C4-2B (cell line): ENCODE measurements around the gene PTPRD.

ENCODE experiments used
- H3K27ac ChIP-seq: fragments of 450-650 bp; 2 replicates; pipeline ENCODE4 v1.5.1; 2017
- ZFX ChIP-seq: fragments of 450-650 bp; IDR thresholded peaks from 2 replicates; pipeline ENCODE4 v1.6.1; 2017
- TF ChIP-seq, protein P1 (sequence below): fragments of 450-650 bp; conservative IDR thresholded peaks from 2 replicates; pipeline ENCODE4 v1.5.1; 2017; ENCODE audit warnings: mild to moderate bottlenecking

Gene PTPRD

DNA sequence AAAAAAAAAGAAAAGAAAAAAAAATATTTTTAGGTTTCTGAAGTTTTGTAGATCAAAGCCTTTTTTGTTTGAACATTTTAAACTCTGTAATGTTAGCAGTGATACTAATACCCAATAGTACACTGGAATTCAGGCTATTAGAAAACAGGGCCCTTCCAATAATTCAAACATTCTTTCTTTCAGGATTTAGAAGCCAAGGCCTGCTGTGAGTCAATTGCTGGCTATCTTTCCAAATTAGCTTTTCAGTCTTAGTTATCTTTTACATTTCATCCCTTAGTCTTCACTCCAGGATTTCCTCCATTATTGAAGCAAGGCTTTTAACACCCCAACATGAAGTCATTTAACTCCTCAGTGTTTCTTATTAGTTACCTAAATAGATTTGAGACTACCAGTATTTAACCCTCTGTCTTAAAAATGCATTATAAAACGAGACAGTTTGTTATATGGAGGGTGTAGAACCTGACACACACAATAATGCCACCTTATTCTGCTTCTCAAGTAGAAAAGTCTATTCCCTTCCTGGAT, 1861.3 kb downstream of the PTPRD start:
- TF ChIP-seq, protein P1, sequence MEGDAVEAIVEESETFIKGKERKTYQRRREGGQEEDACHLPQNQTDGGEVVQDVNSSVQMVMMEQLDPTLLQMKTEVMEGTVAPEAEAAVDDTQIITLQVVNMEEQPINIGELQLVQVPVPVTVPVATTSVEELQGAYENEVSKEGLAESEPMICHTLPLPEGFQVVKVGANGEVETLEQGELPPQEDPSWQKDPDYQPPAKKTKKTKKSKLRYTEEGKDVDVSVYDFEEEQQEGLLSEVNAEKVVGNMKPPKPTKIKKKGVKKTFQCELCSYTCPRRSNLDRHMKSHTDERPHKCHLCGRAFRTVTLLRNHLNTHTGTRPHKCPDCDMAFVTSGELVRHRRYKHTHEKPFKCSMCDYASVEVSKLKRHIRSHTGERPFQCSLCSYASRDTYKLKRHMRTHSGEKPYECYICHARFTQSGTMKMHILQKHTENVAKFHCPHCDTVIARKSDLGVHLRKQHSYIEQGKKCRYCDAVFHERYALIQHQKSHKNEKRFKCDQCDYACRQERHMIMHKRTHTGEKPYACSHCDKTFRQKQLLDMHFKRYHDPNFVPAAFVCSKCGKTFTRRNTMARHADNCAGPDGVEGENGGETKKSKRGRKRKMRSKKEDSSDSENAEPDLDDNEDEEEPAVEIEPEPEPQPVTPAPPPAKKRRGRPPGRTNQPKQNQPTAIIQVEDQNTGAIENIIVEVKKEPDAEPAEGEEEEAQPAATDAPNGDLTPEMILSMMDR = no peak
- TF ChIP-seq ZFX = no peak
- H3K27ac ChIP-seq = no peak overlapping the region

DNA sequence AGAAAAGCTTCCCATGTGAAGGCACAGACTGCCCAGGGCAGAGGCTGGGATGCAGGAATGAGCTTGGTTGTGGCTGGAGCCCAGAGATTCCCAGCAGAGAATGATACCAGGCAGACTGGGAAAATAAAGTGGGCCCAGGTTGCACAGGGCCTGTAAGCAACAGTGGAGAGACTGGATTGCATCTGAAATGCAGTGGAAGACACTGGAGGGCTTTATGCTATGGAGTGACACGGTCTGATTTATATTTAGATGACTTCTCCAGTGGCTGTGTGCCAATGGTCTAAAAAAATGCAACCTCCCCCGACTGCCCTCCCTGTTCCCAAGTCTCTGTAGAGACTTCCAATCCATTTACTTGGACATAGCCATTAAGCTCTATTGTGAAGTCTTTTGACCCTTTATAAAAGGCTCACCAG, 1862.2 kb downstream of the PTPRD start:
- no peak overlapping the region for H3K27ac ChIP-seq
- TF ChIP-seq, protein P1 = no peak

DNA sequence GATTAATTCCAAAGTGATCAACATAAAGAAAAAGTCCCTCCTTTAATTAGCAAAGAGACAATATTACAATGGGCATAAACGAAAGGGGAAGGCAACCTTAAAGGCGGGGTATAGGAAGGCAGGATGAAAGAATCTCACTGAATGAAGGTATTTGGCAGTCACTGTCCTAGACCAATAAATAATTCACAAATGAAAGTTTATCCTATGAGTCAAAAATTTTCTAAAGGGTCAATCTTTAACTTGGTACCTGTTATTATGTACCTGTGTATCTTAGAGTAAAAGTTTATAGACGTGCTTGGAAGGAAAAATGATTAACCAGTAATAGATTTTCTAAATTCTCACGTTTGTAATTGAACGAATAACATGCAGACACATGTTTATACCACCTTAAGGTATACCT, 1867.5 kb downstream of the PTPRD start:
- no peak overlapping the region for H3K27ac ChIP-seq
- TF ChIP-seq, protein P1 = no peak
- TF ChIP-seq ZFX = no peak

DNA sequence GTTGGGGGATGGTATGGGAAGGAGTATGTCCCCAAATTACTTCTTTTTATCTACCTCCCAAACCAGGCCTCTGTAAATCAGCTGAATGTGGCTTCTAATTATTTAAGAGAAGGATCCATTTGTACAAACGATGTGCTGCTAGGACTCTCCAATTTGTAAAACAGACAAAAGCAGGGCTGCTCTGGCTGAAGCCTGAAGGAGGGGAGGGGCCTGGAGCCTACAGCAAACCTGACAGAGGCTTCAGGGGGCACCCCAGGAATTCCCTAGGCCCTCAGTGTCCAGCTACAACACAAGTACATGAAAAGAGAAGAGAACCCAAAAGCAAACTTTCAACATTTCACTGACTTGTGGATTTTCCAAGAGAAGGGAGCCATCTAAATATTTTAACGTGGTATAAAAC, 1873.9 kb downstream of the PTPRD start:
- no peak overlapping the region for H3K27ac ChIP-seq
- no peak for TF ChIP-seq ZFX
- TF ChIP-seq, protein P1 = no peak

DNA sequence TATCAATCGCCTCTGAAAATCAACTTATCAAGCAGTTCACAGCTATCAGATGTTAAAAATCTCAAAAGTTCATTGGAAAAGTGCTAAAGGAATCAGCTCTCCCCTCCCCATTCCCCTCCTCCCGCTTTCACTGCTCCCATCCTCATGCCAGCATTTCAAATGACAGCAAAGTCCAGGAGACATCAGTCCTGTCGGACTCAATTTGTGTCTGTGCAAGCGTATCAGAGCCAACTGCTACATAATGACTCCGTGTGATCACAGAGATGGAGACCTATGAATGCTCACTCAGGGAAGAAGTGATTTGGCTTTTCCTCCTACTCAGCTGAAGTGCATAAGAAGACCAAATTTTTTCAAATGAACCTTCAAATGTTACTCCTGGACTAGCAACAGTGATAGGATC, 1876.0 kb downstream of the PTPRD start:
- no peak overlapping the region for H3K27ac ChIP-seq
- no peak for TF ChIP-seq ZFX
- TF ChIP-seq, protein P1 = no peak

DNA sequence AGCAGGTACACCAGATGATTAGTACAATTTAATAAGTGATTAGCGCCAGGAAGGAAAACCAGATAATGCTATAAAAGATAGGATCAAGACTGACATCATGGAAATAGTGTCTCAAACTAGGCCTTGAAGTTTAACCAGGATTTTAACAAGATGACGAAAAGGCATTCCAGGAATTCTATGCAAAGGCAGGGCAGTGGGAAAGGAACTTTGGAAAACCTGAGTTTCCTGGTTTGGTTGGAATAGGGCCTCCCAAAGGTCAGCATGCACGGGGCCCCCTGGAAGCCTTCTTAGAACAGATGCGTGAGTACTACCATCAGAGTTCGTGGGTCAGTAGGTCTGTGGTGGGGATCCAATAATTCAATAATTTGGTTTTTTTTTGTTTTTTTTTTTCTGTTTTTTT, 1878.0 kb downstream of the PTPRD start:
- H3K27ac ChIP-seq = no peak overlapping the region
- TF ChIP-seq, protein P1 = no peak
- no peak for TF ChIP-seq ZFX

DNA sequence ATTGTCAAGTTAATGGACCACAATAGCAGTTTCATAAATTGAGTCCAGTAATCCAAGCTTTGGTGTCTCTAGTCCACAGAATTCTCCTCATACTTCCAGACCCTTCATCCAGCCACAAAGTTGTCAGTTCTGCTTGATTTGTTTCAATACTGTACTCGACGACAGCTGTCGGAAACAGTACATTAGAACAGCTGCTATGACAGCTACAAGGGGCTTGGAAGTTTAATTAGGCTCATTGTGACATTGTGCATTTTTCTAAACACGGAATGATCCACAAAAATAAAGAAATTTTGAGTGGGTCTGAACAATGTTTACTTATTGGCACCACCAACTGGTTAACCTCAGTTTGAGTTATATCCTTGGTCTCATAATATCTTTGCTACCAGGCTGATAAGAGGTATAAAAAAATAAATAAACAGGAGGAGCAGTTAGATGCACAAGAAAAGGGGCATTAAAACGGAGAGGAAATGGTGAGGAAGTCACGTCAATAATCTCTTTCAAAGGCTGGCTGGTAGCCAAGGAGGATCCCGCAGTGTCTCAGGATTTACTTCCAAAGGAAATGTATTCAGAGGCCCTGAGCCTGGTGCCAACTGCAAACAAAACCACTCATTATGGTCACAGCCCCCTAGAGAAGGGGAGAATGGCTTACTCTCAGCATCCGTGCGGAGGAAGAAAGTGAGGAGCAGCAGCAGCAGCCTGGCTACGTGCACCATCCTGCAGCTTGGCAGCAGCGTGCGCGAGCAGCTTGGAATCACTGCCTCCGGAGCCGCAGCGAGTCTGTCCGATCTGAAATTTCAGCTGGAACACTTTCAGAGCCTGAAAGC, 1879.5 kb downstream of the PTPRD start:
- no peak overlapping the region for H3K27ac ChIP-seq
- no peak for TF ChIP-seq ZFX
- TF ChIP-seq, protein P1 = no peak
